ENCODE measurements around the gene DNAH17.

The DNAH17 gene

DNA sequence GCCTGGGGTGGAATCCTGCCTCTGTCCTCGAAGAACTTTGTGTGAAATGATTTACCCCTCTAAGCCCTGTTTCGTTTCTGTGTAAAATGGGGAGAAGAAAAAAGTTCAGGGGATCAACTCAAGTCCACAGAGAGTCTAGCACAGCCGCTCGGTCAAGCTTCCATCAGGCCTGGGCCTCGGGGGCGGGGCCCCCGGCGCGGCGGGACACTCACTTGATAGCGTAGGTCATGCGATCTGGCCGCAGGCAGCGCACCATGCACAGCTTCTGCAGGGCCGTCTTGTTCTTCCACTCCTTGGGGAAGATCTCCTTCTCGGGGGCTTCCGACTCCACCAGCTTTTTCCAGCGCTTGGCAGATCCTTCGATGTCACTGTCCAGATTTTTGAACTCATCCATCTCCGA lies 132.8 kb downstream of the DNAH17 start:
- no peak overlapping the region for H3K4me3 ChIP-seq (replicated peaks; ENCODE audit: low read depth, low read length)
- no peak for DNase-seq (ENCODE audit: low read depth)
- TF ChIP-seq, protein P1, sequence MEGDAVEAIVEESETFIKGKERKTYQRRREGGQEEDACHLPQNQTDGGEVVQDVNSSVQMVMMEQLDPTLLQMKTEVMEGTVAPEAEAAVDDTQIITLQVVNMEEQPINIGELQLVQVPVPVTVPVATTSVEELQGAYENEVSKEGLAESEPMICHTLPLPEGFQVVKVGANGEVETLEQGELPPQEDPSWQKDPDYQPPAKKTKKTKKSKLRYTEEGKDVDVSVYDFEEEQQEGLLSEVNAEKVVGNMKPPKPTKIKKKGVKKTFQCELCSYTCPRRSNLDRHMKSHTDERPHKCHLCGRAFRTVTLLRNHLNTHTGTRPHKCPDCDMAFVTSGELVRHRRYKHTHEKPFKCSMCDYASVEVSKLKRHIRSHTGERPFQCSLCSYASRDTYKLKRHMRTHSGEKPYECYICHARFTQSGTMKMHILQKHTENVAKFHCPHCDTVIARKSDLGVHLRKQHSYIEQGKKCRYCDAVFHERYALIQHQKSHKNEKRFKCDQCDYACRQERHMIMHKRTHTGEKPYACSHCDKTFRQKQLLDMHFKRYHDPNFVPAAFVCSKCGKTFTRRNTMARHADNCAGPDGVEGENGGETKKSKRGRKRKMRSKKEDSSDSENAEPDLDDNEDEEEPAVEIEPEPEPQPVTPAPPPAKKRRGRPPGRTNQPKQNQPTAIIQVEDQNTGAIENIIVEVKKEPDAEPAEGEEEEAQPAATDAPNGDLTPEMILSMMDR (IDR thresholded peaks at IDR 0.05; ENCODE audit: low read length, missing control alignments), result no peak

DNA sequence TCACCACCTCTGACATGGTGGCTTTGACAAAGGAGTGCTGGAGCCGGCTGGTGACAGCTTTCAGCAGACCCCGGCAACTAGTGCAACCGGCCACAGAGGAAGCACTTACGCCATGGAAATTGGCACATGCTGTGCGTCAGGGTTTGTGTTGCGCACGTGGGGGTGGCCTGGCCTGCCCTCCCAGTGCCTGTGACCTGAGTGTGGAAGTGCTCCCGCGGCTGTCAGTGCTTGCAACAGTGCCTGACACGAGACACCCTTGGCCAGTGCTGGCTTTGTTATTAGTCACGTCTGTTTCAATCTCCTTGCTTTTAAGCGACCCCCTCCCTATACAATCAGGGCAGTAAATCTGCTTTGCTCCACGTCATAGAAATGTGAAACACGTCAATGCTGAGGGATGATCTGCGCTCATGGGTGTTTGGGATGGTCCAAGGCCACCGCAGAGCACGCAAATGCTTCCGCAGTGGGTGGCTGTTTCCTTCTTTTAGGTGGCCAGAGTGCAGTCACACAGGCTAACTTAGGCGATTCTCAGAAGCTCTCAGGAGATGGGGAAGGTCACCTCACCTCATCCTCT lies 134.5 kb downstream of the DNAH17 start:
- TF ChIP-seq, protein P1 (IDR thresholded peaks at IDR 0.05; ENCODE audit: low read length, missing control alignments), result no peak

DNA sequence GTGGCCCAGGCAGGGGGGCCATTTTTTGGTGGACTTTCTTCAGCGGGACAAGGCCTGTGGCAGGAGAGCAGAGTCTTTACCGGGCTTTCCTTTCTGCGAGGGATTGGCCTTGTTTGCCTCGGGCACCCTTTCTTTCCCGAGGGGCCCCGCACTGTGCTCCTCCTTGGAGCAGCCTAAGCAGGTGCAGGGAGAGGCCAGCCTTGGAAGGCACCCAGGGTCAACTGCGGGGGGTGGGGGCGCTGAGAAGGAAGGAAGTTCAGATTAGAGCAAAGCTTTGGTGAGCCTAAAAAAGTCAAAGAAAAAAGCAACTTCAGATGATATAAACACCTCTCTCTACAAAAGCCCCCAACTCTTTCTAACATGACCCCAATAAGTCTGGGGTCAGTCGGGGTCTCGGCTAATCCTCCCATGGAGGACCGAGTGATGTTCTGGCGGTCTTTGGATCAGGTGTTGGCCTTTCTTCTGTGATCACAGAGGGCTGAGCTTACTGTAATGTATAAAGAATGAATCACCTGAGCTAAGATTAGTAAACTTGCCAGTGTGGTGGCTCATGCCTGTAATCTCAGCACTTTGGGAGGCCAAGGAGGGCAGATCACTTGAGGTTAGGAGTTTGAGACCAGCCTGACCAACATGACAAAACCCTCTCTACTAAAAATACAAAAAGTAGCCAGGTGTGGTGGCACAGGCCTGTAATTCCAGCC lies 135.8 kb downstream of the DNAH17 start:
- TF ChIP-seq, protein P1 (IDR thresholded peaks at IDR 0.05; ENCODE audit: low read length, missing control alignments), result no peak
- no peak for DNase-seq (ENCODE audit: low read depth)
- no peak overlapping the region for H3K4me3 ChIP-seq (replicated peaks; ENCODE audit: low read depth, low read length)

More for the DNA sequence above, 134.5 kb downstream of the DNAH17 start:
- peak; percentile 94 for DNase-seq (ENCODE audit: low read depth)
- no peak overlapping the region for H3K4me3 ChIP-seq (replicated peaks; ENCODE audit: low read depth, low read length)

DNA sequence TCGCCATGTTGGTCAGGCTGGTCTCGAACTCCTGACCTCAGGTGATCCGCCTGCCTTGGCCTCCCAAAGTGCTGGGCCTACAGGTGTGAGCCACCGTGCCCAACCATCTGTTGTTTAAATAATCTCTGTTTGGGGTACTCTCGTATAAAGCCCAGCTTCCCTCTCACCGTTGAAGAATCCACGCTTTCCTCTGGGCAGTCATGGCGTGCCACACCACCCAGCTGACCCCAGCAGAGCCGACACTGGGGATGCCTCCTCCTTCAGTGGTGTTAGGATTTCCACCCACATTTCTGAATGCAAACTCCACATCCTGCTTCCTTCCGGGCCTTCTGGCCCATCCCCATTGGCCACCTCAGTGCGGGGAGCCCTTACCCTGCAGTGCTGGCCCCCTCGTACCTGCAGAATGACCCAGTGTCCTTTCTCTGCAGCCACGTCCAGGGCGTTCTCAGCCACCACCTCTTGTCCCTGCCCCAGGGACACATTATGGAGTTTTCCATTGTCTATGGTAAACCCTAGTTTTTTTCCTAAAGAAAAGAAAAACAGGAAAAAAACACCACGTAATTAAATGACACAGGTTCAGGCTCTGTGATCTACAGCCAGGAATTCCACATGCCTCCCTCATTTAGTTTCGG lies 138.4 kb downstream of the DNAH17 start:
- TF ChIP-seq, protein P1 (IDR thresholded peaks at IDR 0.05; ENCODE audit: low read length, missing control alignments), result no peak
- DNase-seq (ENCODE audit: low read depth), result no peak
- H3K4me3 ChIP-seq (replicated peaks; ENCODE audit: low read depth, low read length), result no peak overlapping the region

DNA sequence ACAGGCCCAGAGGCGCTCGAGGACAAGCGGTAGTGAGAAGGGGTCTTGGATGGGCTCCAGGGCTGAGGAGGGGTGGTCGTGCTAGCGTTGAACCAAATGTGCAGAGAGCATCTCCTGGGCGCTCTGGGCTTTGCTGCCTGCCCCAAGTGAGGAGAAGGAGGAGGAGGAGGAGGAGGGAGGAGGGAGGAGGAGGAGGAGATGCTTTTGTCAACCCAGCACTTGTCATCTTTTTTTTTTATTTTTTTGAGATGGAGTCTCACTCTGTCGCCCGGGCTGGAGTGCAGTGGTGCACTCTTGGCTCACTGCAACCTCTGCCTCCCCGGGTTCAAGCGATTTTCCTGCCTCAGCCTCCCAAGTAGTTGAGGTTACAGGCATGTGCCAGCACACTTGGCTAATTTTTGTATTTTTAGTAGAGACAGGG lies 138.9 kb downstream of the DNAH17 start:
- no peak overlapping the region for H3K4me3 ChIP-seq (replicated peaks; ENCODE audit: low read depth, low read length)
- TF ChIP-seq, protein P1 (IDR thresholded peaks at IDR 0.05; ENCODE audit: low read length, missing control alignments), result no peak
- no peak for DNase-seq (ENCODE audit: low read depth)

DNA sequence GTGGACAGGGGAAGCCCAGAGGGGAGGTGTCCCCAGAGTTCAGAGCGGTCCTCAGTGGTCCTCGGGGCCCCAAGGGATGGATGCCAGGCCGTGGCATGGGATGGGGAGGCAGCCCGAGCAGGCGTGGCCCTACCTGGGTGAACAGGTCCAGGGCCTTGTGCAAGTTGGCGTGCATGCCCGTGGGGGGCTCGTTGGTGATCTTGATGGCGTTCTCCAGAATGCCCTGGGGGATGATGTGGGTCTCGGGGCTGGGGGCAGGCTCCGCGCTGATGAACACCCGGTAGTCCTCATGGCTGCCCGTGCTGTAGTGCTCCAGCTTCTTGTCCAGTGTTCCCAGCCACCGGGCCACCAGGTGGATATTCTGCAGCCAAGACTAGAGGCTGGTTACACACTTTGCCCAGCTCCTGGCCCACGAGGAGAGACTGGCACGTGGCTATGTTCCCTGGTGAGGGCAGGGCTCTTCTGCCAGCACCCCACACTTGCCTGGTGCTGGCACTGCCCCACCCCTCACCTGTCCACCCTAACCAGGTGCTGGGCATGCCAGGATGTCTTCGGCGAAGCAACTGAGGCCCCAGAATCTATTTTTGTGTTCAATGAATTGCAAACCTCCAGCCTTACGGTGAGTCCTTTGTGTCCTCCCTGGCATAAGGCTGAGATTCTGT lies 139.6 kb downstream of the DNAH17 start:
- H3K4me3 ChIP-seq (replicated peaks; ENCODE audit: low read depth, low read length), result no peak overlapping the region
- no peak for DNase-seq (ENCODE audit: low read depth)
- TF ChIP-seq, protein P1 (IDR thresholded peaks at IDR 0.05; ENCODE audit: low read length, missing control alignments), result no peak
